ENCODE results near the gene MNX1.

Gene MNX1

DNA sequence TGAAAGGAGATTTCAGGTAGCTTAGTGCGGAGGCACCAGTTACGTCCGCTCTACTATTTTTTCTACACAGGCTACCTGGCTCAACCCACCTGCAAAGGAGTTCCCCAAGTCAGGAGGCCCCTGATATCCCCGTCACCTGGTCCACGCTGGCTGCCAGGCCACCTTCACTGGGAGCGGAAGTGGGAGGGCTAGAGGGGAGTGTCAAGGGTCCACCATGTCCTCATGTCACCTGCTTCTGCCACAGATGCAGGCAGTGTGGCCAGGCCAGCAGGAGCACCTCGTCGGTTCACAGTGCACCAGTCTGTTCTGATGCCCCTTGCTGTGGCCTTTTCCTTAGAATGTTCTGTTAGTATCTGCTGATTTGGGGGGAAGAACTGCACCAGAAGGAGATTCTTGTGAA lies 44.1 kb downstream of the MNX1 start:
- DNase-seq (ENCODE audit: low read depth) = no peak
- no peak overlapping the region for H3K4me3 ChIP-seq (ENCODE audit: low read length)
- TF ChIP-seq, protein P1, sequence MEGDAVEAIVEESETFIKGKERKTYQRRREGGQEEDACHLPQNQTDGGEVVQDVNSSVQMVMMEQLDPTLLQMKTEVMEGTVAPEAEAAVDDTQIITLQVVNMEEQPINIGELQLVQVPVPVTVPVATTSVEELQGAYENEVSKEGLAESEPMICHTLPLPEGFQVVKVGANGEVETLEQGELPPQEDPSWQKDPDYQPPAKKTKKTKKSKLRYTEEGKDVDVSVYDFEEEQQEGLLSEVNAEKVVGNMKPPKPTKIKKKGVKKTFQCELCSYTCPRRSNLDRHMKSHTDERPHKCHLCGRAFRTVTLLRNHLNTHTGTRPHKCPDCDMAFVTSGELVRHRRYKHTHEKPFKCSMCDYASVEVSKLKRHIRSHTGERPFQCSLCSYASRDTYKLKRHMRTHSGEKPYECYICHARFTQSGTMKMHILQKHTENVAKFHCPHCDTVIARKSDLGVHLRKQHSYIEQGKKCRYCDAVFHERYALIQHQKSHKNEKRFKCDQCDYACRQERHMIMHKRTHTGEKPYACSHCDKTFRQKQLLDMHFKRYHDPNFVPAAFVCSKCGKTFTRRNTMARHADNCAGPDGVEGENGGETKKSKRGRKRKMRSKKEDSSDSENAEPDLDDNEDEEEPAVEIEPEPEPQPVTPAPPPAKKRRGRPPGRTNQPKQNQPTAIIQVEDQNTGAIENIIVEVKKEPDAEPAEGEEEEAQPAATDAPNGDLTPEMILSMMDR (IDR thresholded peaks at IDR 0.05; ENCODE audit: insufficient read depth, low read depth, low read length, missing control alignments) = no peak

DNA sequence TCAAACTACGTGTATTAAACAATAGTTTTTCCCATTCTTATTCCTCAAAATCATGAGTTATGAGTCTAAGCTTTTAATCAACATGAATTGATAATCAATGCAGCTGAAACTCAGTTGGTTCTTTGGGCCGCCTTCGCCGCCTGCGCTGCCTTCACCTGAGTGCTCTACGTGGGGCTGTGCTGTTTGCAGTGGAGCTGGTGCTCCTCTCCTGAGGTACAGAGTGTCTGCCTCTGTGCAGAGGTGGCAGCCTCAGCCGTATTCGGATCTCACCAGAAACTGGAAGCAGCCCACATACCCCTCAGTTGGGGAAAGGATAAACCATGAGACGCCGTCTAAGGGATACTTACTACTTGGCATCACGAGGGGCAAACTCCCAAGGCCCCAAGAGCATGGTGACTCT lies 45.5 kb downstream of the MNX1 start:
- no peak for DNase-seq (ENCODE audit: low read depth)
- no peak overlapping the region for H3K4me3 ChIP-seq (ENCODE audit: low read length)
- TF ChIP-seq, protein P1 (IDR thresholded peaks at IDR 0.05; ENCODE audit: insufficient read depth, low read depth, low read length, missing control alignments) = no peak

DNA sequence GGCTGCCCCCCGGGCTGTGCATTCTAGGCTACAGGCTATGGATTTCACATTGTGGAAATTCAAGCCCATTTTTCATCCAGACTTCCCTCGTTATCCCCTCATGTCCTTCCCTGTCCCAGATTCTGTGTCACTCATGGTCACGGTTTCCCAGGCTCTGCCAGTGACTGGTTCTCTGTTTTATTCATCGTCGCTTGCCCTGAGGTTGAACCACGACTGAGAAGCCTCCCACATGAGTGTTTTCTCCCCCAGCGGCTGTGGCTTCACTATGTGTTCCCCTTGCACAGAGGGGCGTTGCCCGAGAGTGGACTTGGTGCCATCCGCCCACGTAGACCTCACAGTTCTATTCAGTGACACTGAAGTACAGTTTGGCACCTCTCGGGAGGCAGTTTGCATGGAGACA lies 47.0 kb downstream of the MNX1 start:
- no peak for DNase-seq (ENCODE audit: low read depth)
- H3K4me3 ChIP-seq (ENCODE audit: low read length) = no peak overlapping the region
- TF ChIP-seq, protein P1 (IDR thresholded peaks at IDR 0.05; ENCODE audit: insufficient read depth, low read depth, low read length, missing control alignments) = no peak

DNA sequence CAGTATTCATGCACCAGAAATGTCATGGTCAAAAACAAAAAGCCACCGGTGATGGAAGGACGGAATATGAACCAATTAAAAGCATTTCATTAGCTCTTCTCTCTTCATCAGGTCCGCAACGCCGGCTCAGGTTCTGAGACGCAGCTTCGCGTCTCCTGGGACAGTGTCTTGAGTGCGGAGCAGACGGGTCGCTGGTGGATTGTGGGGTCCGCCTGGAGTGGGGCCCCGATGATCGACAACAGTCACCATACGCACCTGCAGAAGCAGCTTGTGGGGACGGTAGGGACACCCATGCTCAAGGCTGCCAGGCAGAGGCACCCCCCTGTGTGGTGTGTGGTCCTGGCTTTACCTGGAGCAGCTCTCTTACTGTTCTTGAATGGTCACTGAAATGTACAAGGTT lies 47.6 kb downstream of the MNX1 start:
- TF ChIP-seq, protein P1 (IDR thresholded peaks at IDR 0.05; ENCODE audit: insufficient read depth, low read depth, low read length, missing control alignments) = no peak
- no peak for DNase-seq (ENCODE audit: low read depth)
- H3K4me3 ChIP-seq (ENCODE audit: low read length) = no peak overlapping the region

DNA sequence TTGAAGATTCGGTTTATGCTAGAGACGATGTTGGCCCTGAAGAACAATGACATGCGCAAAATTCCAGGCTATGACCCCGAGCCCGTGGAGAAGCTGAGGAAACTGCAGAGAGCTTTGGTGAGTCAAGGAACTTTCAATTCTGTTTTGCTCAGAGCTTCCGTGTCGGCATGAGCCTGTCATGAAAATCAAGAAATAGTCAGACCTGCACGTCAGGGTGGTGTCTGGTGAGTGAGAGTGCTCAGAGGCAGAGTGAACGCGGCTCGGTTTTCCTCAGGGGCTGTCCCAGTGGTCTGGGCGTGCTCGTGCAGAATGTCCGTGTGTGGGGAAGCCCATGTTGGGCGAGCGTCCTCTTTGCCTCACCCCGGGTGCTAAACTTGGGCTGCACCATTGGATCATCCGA lies 48.3 kb downstream of the MNX1 start:
- TF ChIP-seq, protein P1 (IDR thresholded peaks at IDR 0.05; ENCODE audit: insufficient read depth, low read depth, low read length, missing control alignments) = no peak
- no peak for DNase-seq (ENCODE audit: low read depth)
- no peak overlapping the region for H3K4me3 ChIP-seq (ENCODE audit: low read length)

DNA sequence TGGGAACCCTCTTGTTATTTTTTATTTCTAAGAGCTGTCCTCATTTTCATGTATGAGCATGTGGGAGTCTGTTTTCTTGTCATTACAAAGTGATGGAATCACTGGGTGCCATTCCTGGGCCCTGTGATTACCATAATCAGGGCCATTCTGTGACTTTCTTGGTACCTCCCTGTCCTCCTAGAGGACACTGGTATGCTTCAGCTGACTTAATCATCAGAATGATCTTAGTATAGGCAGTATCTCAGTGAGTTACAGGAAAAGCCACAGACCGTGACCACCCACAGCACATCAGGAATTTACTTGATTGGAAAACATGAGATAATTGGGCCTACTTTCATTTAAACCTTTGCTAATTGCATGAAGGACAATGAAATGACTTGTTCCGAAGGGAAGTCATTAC lies 53.7 kb downstream of the MNX1 start:
- H3K4me3 ChIP-seq (ENCODE audit: low read length) = no peak overlapping the region
- DNase-seq (ENCODE audit: low read depth) = no peak
- TF ChIP-seq, protein P1 (IDR thresholded peaks at IDR 0.05; ENCODE audit: insufficient read depth, low read depth, low read length, missing control alignments) = no peak

DNA sequence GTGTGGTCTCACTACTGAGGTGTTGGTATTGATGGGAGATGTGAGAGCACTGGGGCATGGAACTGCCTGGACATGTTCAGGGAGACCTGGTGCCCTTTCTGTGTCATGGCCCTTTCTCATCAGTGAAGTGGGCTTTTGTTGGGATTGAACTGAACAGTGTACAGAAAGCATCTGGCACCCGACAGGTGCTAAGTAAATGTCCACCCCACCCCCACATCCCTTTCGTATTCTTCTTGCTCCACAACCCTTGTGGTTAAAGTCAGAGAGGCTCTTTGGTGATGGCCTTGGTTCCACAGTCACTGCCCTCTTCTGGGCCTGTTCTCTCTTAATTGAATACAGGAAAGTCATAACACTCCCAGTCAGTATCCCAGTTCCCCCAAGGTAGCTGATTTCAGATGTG lies 55.5 kb downstream of the MNX1 start:
- TF ChIP-seq, protein P1 (IDR thresholded peaks at IDR 0.05; ENCODE audit: insufficient read depth, low read depth, low read length, missing control alignments) = no peak
- no peak for DNase-seq (ENCODE audit: low read depth)
- no peak overlapping the region for H3K4me3 ChIP-seq (ENCODE audit: low read length)
